GM19463 (cell line): ENCODE measurements around the gene PRSS36.
A peak's percentile ranks its signal among the peaks of the same experiment; 100 is the strongest.

Experiments
- ATAC-seq: cut with Tn5 transposase; IDR thresholded peaks from one replicate; pipeline ENCODE4 v1.9.1; 2021; ENCODE audit warnings: mild to moderate bottlenecking, moderate library complexity; ENCODE audit not compliant: unreplicated experiment

Gene PRSS36

GRCh38 chr16:31128711-31129567, 20.9 kb downstream of the PRSS36 start:
- no peak for ATAC-seq

DNA sequence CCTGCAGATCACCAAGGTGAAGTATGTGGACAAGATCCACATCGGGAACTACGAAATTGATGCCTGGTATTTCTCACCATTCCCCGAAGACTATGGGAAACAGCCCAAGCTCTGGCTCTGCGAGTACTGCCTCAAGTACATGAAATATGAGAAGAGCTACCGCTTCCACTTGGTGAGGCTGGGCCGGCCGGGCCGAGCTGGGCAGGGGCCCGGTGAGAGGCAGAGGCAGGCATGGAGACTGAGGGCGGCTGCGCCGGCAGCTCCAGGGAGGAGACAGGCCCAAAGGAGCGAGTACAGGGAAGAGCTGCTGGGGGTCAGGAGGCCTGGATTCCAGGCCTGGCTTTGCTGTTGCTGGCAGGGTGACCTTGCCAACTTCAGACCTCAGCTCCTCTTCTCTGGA, 22.7 kb downstream of the PRSS36 start:
- ATAC-seq, result no peak

DNA sequence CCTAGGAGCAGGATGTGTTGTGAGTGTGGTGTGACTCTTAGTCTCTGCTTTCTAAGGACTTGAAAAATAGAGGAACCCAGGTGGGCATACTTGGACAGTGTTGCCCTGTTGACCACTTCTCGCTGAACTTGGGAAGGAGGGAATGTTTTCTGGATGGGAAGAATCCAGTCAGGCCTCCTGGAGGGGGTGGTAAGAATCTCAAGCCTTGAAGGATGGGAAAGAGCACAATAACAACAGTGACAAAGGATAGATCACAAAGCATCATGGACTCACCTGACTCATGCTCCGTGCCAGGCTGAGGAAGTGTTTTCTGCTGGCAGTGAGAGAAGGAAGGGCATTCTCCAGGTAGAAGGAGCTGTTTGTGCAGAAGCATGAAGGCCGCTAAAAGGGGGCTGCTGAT, 24.0 kb downstream of the PRSS36 start:
- ATAC-seq, result no peak

- no peak for ATAC-seq
Measured at GRCh38 chr16:31120129-31120528, 29.7 kb downstream of the PRSS36 start.

DNA sequence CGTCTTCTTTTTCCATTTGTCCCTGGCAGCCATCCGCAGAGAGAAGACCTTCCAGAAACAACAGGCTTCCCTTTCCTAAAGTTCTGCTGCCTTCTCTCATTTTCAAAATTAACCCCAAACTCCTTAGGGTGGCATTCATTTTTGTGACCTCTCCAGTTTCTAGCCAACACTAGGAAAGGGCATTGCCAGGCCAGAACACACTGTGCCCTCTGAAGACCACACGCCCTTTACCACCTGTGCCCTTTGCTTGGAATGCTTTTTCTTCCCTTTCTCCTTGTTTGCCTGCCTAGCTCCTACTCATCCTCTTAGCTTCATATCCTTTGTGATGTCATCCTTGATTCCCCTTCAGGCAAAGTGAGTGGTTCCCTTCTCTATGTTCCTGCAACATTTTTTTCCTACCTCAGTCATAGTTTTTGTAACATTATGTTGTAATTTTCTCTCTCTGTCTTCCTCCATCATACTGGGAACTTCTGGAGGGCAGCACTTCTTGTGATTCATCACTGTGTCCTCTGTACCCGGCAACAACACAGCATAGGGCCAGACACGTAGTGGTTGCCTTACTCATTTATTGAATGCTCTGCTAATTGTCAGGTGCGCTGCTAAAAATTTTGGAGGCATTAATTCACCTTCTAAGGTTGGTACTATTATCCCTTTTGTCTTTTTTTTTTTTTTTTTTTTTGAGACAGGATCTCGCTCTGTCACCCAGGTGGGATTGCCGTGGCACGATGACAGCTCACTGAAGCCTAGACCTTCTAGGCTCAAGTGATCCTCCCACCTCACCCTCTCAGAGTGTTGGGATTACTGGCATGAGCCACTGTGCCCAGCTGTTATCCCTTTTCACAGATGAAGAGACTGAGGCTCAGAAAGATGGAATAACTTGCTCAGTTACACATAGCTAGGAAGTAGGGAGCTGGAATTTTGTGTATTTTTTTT, 31.4 kb downstream of the PRSS36 start:
- no peak for ATAC-seq

DNA sequence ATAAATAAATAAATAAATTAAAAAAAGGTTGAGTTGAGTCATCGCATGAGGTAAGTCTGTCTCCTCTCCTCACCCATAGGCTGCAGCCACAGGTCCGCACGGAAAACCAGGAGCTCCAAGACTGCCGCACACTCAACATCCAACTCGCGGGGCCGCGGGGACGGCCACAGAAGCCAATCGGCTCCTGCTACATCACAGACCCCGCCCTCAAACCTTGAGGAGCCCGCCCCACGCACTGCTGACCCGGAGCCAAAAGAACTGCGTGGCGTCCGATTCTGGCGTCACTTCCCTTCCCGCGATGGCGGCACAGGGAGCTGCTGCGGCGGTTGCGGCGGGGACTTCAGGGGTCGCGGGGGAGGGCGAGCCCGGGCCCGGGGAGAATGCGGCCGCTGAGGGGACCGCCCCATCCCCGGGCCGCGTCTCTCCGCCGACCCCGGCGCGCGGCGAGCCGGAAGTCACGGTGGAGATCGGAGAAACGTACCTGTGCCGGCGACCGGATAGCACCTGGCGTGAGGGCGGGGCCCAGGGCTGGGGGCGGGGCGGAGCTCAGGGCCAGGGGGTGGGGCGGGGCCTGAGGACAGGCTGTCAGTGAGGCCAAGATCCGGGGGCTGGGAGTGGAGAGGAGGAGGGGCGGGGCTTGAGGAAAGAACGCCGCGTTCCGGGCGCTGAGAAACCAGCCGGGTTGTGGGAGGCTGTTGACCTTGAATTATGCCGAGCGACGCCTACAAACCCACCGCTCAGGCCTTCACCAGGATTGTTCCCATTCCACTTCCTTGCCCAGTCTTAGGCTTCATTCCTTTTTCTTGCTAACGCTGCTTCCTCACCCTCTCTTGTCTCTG, 32.3 kb downstream of the PRSS36 start, which contains the start of gene KAT8:
Gene KAT8, plus strand, starts transcription at position 281 of the 839 bp plus-strand sequence. Its CDS starts 18 bp downstream, at position 299.
- peak; percentile 82 for ATAC-seq

- ATAC-seq, result no peak
Measured at GRCh38 chr16:31114468-31114867, 35.4 kb downstream of the PRSS36 start.

DNA sequence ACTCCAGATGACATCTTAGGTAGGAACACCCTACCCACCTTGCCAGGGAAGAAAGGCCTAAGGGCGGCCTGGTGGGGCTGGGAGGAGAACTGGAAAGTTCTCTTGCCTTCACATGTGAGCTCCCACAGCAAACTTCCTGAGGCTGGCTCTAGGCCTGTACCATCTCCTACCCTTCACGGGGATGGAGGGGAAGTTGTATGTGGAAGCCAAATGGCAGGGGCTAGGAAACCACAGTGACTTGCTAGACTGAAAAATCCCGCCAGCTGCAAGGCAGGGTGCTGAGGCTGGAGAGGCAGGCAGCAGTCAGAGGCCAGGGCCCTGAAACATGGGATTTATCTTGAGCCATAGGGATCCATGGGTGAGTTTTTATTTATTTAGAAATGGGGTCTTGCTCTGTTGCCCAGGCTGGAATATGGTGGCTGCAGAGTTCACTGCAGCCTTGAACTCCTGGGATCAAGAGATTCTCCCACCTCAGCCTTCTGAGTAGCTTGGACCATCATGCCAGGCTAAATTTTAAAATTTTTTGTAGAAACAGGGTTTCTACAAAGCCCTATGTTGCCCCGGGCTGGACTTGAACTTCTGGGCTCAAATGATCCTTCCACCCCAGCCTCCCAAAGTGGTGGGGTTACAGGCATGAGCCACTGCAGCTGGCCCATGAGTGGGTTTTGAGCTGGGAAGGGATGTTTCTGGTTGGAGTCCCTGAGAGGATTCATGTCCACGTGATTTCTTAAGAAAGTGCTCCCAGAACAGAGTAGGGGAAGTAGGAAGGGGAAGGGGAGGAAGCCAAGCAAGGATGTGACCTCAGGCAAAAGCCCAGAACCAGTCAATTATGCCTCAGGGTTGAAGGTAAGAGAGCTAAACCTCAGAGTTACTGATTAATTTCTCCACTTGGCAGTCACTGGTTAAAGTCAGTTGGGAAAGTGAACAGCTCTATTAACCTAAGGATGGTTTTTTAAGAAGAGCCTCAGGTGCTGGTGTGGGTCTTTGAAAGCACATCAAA, 36.4 kb downstream of the PRSS36 start:
- ATAC-seq, result no peak

DNA sequence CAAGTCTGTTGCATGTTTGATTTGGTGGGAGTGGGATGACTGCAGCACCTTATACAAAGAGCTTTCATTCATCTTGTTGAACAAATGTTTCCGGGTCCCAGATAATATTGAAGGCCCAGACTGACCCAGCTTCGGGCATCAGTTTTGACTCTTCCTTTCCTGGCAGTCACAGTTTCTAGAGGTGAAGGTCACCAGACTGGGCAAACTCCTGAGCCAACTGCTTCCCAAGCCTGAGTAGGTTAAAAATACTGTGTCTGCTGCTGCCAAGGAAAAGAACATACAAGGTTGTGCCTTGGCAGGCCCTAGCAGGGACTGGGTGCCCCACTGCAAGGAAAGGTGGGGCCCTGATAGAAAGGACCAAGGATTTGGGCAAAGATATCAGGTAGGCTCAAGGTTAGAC, 37.2 kb downstream of the PRSS36 start:
- ATAC-seq, result no peak

DNA sequence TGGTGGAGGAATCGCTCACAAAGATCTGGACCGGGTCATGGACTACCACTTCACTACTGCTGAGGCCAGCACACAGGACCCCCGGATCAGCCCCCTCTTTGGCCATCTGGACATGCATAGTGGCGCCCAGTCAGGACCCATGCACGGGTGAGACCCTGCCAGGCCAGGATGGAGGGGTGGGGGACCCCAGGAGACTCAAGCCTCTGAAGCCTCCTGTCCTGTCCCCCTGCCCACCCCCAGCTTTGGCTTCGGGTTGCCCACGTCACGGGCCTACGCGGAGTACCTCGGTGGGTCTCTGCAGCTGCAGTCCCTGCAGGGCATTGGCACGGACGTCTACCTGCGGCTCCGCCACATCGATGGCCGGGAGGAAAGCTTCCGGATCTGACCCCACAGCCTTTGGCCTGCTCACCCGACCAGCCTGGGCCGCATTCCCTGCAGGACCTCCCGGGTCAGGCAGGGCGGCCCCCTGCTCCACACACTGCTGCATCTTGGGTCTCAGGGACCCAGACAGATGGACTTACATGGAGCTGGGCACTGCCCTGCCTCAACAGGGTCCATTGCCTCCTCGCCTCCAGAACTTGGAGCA, 37.9 kb downstream of the PRSS36 start:
- no peak for ATAC-seq

GRCh38 chr16:31110106-31111034, 39.5 kb downstream of the PRSS36 start:
- no peak for ATAC-seq

DNA sequence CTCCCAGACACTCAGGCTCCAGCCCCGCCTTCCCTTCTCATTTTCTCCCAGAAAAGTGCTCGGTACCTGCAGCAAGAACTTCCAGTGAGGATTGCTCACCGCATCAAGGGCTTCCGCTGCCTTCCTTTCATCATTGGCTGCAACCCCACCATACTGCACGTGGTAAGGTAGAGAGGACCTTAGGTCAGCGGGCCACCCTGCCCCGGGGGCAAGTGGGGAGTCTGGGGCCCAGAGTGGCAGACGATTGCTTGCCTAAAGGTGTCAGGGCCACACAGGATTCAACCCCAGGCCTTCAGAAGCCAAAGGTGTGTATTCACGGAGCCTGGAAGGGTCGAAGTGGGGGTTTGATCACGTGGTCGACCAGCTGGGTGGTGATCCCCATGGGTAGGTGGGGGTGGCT, 40.2 kb downstream of the PRSS36 start:
- ATAC-seq, result no peak

DNA sequence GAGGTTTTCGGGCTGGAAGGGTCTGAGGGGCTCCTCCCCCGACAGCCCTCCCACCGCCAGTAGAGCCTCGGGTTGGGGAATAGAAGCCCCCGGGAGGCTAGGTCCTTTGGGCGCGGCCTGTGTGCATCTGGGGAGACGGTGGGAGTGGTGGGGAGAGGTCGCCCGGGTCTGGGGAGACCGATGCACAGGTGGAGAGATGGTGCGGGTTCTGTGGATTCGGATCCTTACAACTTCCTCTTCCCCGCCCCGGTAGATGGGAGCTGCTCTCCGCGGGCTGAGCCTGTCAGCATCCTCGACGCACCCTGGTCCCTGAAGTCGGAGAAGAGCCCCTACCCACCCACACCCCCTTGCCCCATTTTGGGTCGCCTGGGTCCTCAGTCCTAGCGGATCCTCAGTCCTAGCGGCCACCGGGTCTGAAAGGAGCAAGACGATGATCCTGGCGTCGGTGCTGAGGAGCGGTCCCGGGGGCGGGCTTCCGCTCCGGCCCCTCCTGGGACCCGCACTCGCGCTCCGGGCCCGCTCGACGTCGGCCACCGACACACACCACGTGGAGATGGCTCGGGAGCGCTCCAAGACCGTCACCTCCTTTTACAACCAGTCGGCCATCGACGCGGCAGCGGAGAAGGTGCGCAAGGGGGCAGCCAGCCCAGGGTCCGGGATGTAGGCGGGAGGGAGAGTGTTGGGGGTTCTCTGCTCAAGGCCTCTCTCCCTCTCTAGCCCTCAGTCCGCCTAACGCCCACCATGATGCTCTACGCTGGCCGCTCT, 40.9 kb downstream of the PRSS36 start:
- no peak for ATAC-seq

- peak; percentile 80 for ATAC-seq
Measured at GRCh38 chr16:31108035-31108793, 41.7 kb downstream of the PRSS36 start, which contains the start of gene BCKDK. BCKDK (plus strand) TSS chr16:31108386; CDS start chr16:31109224, 838 bp downstream.

GRCh38 chr16:31107465-31107867, 42.4 kb downstream of the PRSS36 start:
- peak; percentile 61 for ATAC-seq
